ENCODE measurements around the gene AMFR.

Gene AMFR

GRCh38 chr16:56349086-56349415 lies 76.3 kb downstream of the AMFR start:
- DNase-seq (ENCODE audit: low read depth in 4 of 4, low spot score in 1 of 4) = no peak

GRCh38 chr16:56348168-56349085 lies 76.9 kb downstream of the AMFR start:
- DNase-seq (ENCODE audit: low read depth in 4 of 4, low spot score in 1 of 4) = no peak

GRCh38 chr16:56347670-56348069 lies 77.7 kb downstream of the AMFR start:
- no peak for DNase-seq (ENCODE audit: low read depth in 4 of 4, low spot score in 1 of 4)

- DNase-seq (ENCODE audit: low read depth in 4 of 4, low spot score in 1 of 4) = no peak
Measured at GRCh38 chr16:56347166-56347565, 78.2 kb downstream of the AMFR start.

GRCh38 chr16:56346131-56346890 lies 79.0 kb downstream of the AMFR start:
- no peak for DNase-seq (ENCODE audit: low read depth in 4 of 4, low spot score in 1 of 4)

GRCh38 chr16:56345406-56346050 lies 79.8 kb downstream of the AMFR start:
- no peak for DNase-seq (ENCODE audit: low read depth in 4 of 4, low spot score in 1 of 4)

GRCh38 chr16:56344518-56345405 lies 80.6 kb downstream of the AMFR start:
- no peak for DNase-seq (ENCODE audit: low read depth in 4 of 4, low spot score in 1 of 4)

- no peak for DNase-seq (ENCODE audit: low read depth in 4 of 4, low spot score in 1 of 4)
Measured at GRCh38 chr16:56343661-56344517, 81.5 kb downstream of the AMFR start.

GRCh38 chr16:56341656-56342399 lies 83.5 kb downstream of the AMFR start:
- DNase-seq (ENCODE audit: low read depth in 4 of 4, low spot score in 1 of 4) = no peak

- DNase-seq (ENCODE audit: low read depth in 4 of 4, low spot score in 1 of 4) = no peak
Measured at GRCh38 chr16:56340864-56341365, 84.4 kb downstream of the AMFR start.

- DNase-seq (ENCODE audit: low read depth in 4 of 4, low spot score in 1 of 4) = no peak
Measured at GRCh38 chr16:56340416-56340815, 84.9 kb downstream of the AMFR start.

- no peak for DNase-seq (ENCODE audit: low read depth in 4 of 4, low spot score in 1 of 4)
Measured at GRCh38 chr16:56339431-56340195, 85.7 kb downstream of the AMFR start.

GRCh38 chr16:56338566-56339318 lies 86.6 kb downstream of the AMFR start:
- no peak for DNase-seq (ENCODE audit: low read depth in 4 of 4, low spot score in 1 of 4)

- no peak for DNase-seq (ENCODE audit: low read depth in 4 of 4, low spot score in 1 of 4)
Measured at GRCh38 chr16:56337858-56338325, 87.5 kb downstream of the AMFR start.

- DNase-seq (ENCODE audit: low read depth in 4 of 4, low spot score in 1 of 4) = no peak
Measured at GRCh38 chr16:56337131-56337857, 88.1 kb downstream of the AMFR start.

GRCh38 chr16:56336711-56337110 lies 88.6 kb downstream of the AMFR start:
- no peak for DNase-seq (ENCODE audit: low read depth in 4 of 4, low spot score in 1 of 4)
